Measurements from ENCODE around the gene CHST11. TPM values are rescaled to one million over a fixed set of nuclear protein-coding genes. Genes with fewer than 3 reads are reported as not detected.
A peak's percentile ranks its signal among the peaks of the same experiment; 100 is the strongest.

Gene CHST11
- total RNA-seq, 1 experiment from 2014 or later = 0.25 TPM

GRCh38 chr12:104454997-104455396 lies 1.8 kb upstream of the CHST11 start:
- intact Hi-C loops (cut with micrococcal nuclease; ENCODE audit: unreplicated experiment) = loop anchor here (5.0 kb wide), 2 partner anchors 73 to 403 kb away; partner anchors contain the start of gene GLT8D2
- ChIA-PET CTCF (no interaction called here), POLR2A (no interaction called here)
- no peak for DNase-seq
- Histone ChIP-seq H3K4me3 (ENCODE audit: low read depth, low read length) (no peak overlapping the region), H3K27me3 (replicated peaks; ENCODE audit: control insufficient read depth, insufficient read depth, low read length) (no peaks in the 10 kb centered on the region), H3K9me3 (no peaks in the 10 kb centered on the region), H3K4me1 (peaks cover 4% of the 10 kb centered on the region; the same call in 1 of the 2 replicates), H3K36me3 (ENCODE audit: control insufficient read depth, insufficient read depth, low read length) (no peaks in the 10 kb centered on the region)
- Mint-ChIP-seq H3K27ac (ENCODE audit: unreplicated experiment) (no peak overlapping the region), H3K4me3 (ENCODE audit: unreplicated experiment) (no peak overlapping the region), H3K36me3 (ENCODE audit: insufficient read depth, unreplicated experiment) (peaks cover 5% of the 10 kb centered on the region), H3K9me3 (ENCODE audit: unreplicated experiment) (no peaks in the 10 kb centered on the region), H3K27me3 (ENCODE audit: insufficient read depth, unreplicated experiment) (peaks cover 23% of the 10 kb centered on the region), H3K4me1 (ENCODE audit: low read depth, unreplicated experiment) (no peaks in the 10 kb centered on the region)
- BruUV-seq (replicated peaks) = no TSS peak
- no peak for TF ChIP-seq CTCF (IDR thresholded peaks at IDR 0.05; ENCODE audit: insufficient read depth in 1 of 2, low read depth in 1 of 2, low read length in 1 of 2, severe bottlenecking in 1 of 2, unreplicated experiment in 1 of 2)

- TF ChIP-seq CTCF (IDR thresholded peaks at IDR 0.05; ENCODE audit: insufficient read depth in 1 of 2, low read depth in 1 of 2, low read length in 1 of 2, severe bottlenecking in 1 of 2, unreplicated experiment in 1 of 2) = no peak
- H3K36me3 ChIP-seq (ENCODE audit: control insufficient read depth, insufficient read depth, low read length) = no peaks in the 10 kb centered on the region
- DNase-seq = no peak
- Mint-ChIP-seq H3K36me3 (ENCODE audit: insufficient read depth, unreplicated experiment) (peaks cover 5% of the 10 kb centered on the region), H3K9me3 (ENCODE audit: unreplicated experiment) (no peaks in the 10 kb centered on the region), H3K27me3 (ENCODE audit: insufficient read depth, unreplicated experiment) (peaks cover 23% of the 10 kb centered on the region), H3K4me3 (ENCODE audit: unreplicated experiment) (peak overlapping the region; percentile 96), H3K4me1 (ENCODE audit: low read depth, unreplicated experiment) (no peaks in the 10 kb centered on the region), H3K27ac (ENCODE audit: unreplicated experiment) (peak overlapping the region; percentile 71)
- H3K27me3 ChIP-seq (replicated peaks; ENCODE audit: control insufficient read depth, insufficient read depth, low read length) = no peaks in the 10 kb centered on the region
- ChIA-PET POLR2A (no interaction called here), CTCF (no interaction called here)
- no TSS peak for BruUV-seq (replicated peaks)
- H3K9me3 ChIP-seq = no peaks in the 10 kb centered on the region
- intact Hi-C loops (cut with micrococcal nuclease; ENCODE audit: unreplicated experiment) = loop anchor here (5.0 kb wide), 2 partner anchors 73 to 403 kb away; partner anchors contain the start of gene GLT8D2
- peaks cover 4% of the 10 kb centered on the region; the same call in 1 of the 2 replicates for H3K4me1 ChIP-seq
- H3K4me3 ChIP-seq (ENCODE audit: low read depth, low read length) = peak overlapping the region; percentile 37
Observed at GRCh38 chr12:104455578-104456416, 951 bp upstream of the CHST11 start.

GRCh38 chr12:104456950-104457745 lies 400 bp downstream of the CHST11 start:
- TF ChIP-seq CTCF (IDR thresholded peaks at IDR 0.05; ENCODE audit: insufficient read depth in 1 of 2, low read depth in 1 of 2, low read length in 1 of 2, severe bottlenecking in 1 of 2, unreplicated experiment in 1 of 2) = peak; percentile 25 to 31
- ChIA-PET POLR2A (no interaction called here), CTCF (interaction anchor here (0.7 to 1.2 kb wide), 2 partner anchors 75 to 1901 kb away, joined by 4 to 8 read pairs; no protein-coding TSS in a partner anchor)
- Histone ChIP-seq H3K27me3 (replicated peaks; ENCODE audit: control insufficient read depth, insufficient read depth, low read length) (no peaks in the 10 kb centered on the region), H3K36me3 (ENCODE audit: control insufficient read depth, insufficient read depth, low read length) (no peaks in the 10 kb centered on the region), H3K4me1 (peaks cover 4% of the 10 kb centered on the region; the same call in 1 of the 2 replicates), H3K9me3 (no peaks in the 10 kb centered on the region), H3K4me3 (ENCODE audit: low read depth, low read length) (peak overlapping the region; percentile 37)
- no TSS peak for BruUV-seq (replicated peaks)
- DNase-seq = peak; percentile 54 to 60
- Mint-ChIP-seq H3K4me3 (ENCODE audit: unreplicated experiment) (peak overlapping the region; percentile 96), H3K9me3 (ENCODE audit: unreplicated experiment) (no peaks in the 10 kb centered on the region), H3K27ac (ENCODE audit: unreplicated experiment) (peak overlapping the region; percentile 71), H3K27me3 (ENCODE audit: insufficient read depth, unreplicated experiment) (peaks cover 23% of the 10 kb centered on the region), H3K4me1 (ENCODE audit: low read depth, unreplicated experiment) (no peaks in the 10 kb centered on the region), H3K36me3 (ENCODE audit: insufficient read depth, unreplicated experiment) (peaks cover 5% of the 10 kb centered on the region)
- intact Hi-C loops (cut with micrococcal nuclease; ENCODE audit: unreplicated experiment) = loop anchor here (5.0 kb wide), 2 partner anchors 75 to 405 kb away; partner anchors contain the start of gene GLT8D2

All from Caco-2 (cell line).